ENCODE results near the gene MT3.

GRCh38 chr16:56601325-56601724 is 12.0 kb downstream of the MT3 start:
- TF ChIP-seq, protein P1, sequence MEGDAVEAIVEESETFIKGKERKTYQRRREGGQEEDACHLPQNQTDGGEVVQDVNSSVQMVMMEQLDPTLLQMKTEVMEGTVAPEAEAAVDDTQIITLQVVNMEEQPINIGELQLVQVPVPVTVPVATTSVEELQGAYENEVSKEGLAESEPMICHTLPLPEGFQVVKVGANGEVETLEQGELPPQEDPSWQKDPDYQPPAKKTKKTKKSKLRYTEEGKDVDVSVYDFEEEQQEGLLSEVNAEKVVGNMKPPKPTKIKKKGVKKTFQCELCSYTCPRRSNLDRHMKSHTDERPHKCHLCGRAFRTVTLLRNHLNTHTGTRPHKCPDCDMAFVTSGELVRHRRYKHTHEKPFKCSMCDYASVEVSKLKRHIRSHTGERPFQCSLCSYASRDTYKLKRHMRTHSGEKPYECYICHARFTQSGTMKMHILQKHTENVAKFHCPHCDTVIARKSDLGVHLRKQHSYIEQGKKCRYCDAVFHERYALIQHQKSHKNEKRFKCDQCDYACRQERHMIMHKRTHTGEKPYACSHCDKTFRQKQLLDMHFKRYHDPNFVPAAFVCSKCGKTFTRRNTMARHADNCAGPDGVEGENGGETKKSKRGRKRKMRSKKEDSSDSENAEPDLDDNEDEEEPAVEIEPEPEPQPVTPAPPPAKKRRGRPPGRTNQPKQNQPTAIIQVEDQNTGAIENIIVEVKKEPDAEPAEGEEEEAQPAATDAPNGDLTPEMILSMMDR (IDR thresholded peaks at IDR 0.05; ENCODE audit: low read depth, low read length, poor library complexity, severe bottlenecking), result no peak
- TF ChIP-seq EZH2phosphoT487 (IDR thresholded peaks at IDR 0.05; ENCODE audit: borderline replicate concordance, low read length), result no peak

All from DOHH2 (cell line).